GM20431 (cell line): ENCODE measurements around the gene SPRR1A.

Experiments
- in situ Hi-C: fragments of 300-500 bp; cut with MseI, MboI; formaldehyde crosslinking; loops from one replicate; pipeline ENCODE4 v1.15.0; 2020; ENCODE audit warnings: low sequenced_read_pairs; ENCODE audit not compliant: unreplicated experiment

The SPRR1A gene

GRCh38 chr1:153024413-153024812 lies 40.5 kb downstream of the SPRR1A start:
- in situ Hi-C loops, result no loop called here

- in situ Hi-C loops, result no loop called here
These were observed 41.9 kb downstream of the SPRR1A start for GRCh38 chr1:153025797-153026196.

- in situ Hi-C loops, result no loop called here
These were observed 44.9 kb downstream of the SPRR1A start for GRCh38 chr1:153028766-153029165.

- in situ Hi-C loops, result no loop called here
These were observed 47.0 kb downstream of the SPRR1A start, which contains the start of gene SPRR1B for GRCh38 chr1:153030895-153031294. TSS of gene SPRR1B (plus strand) at chr1:153031203. CDS start at chr1:153032346, 1,143 bp downstream.

- in situ Hi-C loops, result no loop called here
These were observed 48.2 kb downstream of the SPRR1A start for GRCh38 chr1:153032073-153032472.

GRCh38 chr1:153032677-153033308 lies 48.9 kb downstream of the SPRR1A start:
- in situ Hi-C loops, result no loop called here

GRCh38 chr1:153035211-153035610 lies 51.3 kb downstream of the SPRR1A start:
- in situ Hi-C loops, result no loop called here
